ENCODE results near the gene C8G. TPM values are rescaled to one million over a fixed set of nuclear protein-coding genes. Genes with fewer than 3 reads are reported as not detected.

C8G gene
- total RNA-seq, 2 donors from 2014 or later: 2.4 to 2.5 TPM

DNA sequence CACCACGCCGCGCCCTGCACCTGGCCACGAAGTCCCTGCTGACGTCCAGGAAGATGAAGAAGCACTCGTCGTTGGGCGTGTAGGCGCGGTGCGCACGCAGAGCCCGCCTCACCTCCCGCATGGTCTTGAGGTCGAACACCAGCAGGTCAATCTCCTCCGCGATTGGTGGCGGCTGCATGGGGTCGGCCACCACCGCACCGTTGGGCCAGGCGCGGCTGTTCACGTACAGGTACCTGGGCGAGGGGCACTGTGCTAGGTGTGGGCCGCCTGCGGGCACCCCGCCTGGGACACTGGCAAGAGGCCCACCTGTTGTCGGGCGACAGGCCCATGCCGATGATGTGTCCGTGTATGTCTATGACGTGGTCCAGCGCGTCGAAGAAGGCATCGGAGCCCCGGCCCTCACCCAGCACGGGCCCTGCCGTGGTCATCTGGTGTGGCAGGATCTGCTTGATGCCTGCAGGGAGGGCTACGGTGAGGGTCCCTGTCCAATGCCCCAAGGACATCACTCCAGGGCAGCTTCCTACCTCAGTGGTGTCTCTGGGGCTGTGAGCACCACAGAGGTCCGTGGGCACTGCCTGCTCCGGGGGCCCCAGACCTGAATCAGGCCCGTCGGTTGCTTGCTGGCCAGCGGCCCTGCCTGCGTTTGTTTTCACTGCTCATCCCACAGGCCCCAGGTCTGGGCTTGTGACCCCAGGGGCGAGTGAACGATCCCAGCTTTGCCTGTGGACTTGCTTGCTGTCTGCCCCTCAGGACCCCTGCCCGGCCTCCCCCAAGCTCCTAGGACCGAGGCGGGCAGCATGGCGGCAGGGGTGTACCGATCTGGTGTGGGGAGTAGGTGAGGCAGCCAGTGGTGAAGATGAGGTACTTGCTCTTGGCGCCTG, 3.6 kb upstream of the C8G start:
- Mint-ChIP-seq H3K36me3 (peaks cover 6% of the 10 kb centered on the region), H3K9me3 (no peaks in the 10 kb centered on the region), H3K27me3 (no peaks in the 10 kb centered on the region), H3K4me1 (ENCODE audit: low read depth in 2 of 2) (peaks cover 15 to 18% of the 10 kb centered on the region in 2 donors), H3K4me3 (no peak overlapping the region), H3K27ac (no peak overlapping the region)
- ATAC-seq (no peak), DNase-seq (ENCODE audit: low spot score) (no peak)

DNA sequence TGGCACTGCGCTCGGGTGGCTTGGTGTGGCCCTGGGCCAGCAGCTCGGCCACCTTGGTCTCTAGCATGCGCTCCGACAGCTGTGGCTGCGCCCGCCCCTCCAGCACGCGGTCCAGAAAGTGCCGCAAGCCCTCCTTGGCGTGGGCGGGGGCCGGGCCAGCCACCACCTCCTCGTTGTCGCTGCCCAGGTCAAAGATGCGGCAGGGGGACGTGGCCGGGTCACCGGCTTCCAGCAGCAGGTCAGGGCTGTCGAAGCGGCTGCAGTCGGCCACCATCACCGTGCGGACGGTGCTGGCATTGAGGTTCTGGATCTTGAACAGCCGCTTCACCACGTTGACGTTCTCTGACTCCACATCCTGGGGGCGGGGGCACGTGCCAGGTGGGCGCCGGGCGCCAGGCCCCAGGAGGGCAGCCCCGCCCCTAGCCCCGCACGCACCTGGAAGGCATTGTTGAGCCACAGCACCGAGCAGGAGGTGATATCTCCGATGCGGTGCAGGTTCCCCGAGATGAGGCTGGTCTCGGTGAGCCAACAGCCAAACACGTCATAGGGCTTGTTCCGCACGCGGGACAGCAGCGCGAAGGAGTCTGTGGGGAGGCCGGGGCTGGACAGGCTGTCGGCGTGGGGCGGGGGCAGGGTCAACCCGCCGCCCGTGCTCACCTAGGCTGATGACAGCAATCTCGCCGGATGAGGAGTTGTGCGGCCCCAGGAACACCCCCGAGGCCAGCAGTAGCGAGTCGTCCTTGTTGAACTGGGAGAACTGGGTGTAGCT, 2.7 kb upstream of the C8G start:
- Mint-ChIP-seq H3K36me3 (peaks cover 6% of the 10 kb centered on the region), H3K4me3 (peak overlapping the region; percentile 82), H3K27me3 (no peaks in the 10 kb centered on the region), H3K9me3 (no peaks in the 10 kb centered on the region), H3K27ac (no peak overlapping the region), H3K4me1 (ENCODE audit: low read depth in 2 of 2) (peaks cover 13 to 17% of the 10 kb centered on the region in 2 donors)
- ATAC-seq: no peak
- no peak for DNase-seq (ENCODE audit: low spot score)

DNA sequence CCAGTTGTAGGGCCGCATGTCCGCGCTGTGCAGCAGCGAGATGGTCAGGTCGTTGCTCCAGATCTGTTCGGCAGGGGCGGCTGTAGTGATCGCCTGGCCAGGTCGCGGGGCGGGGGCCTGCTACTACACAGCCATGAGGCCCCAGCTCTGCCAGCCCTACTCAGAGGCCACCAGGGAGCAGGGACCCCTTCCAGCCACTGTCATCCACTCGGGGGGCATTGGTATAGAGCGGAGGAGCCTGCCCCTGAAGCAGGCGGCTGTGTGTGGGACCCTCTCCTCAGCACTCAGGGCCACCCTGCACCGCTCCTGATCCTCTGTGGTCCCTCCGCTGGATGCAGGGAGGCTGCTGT, 2.2 kb upstream of the C8G start:
- H3K27ac Mint-ChIP-seq: no peak overlapping the region
- no peaks in the 10 kb centered on the region for H3K27me3 Mint-ChIP-seq
- H3K36me3 Mint-ChIP-seq: peaks cover 6% of the 10 kb centered on the region
- H3K4me3 Mint-ChIP-seq: peak overlapping the region; percentile 82
- peaks cover 13 to 18% of the 10 kb centered on the region in 2 donors for H3K4me1 Mint-ChIP-seq (ENCODE audit: low read depth in 2 of 2)
- DNase-seq (ENCODE audit: low spot score) (no peak), ATAC-seq (no peak)
- no peaks in the 10 kb centered on the region for H3K9me3 Mint-ChIP-seq

DNA sequence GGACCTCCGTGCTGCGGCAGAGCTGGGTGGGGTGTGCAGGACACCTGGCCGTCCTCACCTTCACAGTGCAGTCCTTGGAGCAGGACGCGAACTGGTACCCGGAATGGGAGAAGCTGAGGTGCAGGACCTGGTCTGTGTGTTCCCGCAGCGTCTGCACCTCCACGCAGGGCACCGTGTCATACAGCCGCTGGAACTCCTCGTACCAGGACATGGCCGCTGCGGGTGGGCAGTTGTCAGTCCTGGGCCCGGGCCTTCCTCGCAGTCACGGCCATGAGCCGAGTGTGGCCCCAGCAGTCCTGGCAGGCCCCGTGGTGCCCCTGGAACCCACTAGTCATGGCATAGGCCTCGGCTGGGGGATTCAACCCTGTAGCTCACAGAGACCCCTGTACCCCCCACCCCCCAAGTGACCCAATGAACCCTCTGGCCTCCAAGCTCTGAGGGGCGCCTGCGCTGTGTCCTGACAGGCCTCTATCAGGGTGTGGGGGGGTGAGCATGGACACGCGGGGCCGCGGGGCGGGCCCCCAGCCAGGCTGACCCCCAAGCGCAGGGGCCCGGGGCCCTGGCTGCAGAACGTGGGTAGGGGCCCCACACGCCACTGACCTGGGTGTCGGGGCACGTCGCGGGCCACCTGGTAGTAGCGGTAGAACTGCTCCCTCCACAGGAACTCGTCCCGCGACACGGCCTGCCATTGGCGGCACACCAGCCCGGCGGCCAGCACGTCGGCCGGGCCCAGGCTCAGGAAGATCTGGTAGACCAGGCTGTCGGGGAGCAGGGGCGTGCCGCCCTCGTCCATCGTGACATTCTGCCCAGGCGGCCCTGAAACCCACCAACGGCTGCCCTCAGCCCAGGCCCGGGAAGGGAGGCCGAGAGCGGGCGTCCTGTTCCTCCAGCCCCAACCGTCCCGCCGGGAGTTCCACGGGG, 1.5 kb upstream of the C8G start:
- ATAC-seq (peak; percentile 34 to 39), DNase-seq (ENCODE audit: low spot score) (no peak)
- no peak overlapping the region for H3K27ac Mint-ChIP-seq
- H3K27me3 Mint-ChIP-seq: no peaks in the 10 kb centered on the region
- H3K9me3 Mint-ChIP-seq: no peaks in the 10 kb centered on the region
- peaks cover 6% of the 10 kb centered on the region for H3K36me3 Mint-ChIP-seq
- H3K4me1 Mint-ChIP-seq (ENCODE audit: low read depth in 2 of 2): peaks cover 13 to 23% of the 10 kb centered on the region in 2 donors
- peak overlapping the region; percentile 82 for H3K4me3 Mint-ChIP-seq

DNA sequence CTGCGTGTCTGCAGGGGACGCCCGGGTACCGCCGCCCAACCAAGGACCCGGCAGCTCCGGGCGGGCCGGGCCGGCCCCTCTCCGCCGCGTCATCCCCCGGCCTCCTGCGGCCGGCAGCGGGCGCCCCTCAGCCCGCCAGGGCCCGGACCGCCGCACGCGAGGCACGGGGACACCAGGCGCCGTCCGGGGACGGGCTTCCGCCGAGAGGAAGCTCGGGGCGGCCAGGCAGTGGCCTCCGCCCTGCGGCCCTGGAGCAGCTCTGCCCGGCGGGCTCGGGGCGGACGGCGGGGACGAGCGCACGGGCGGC, 878 bp upstream of the C8G start:
- H3K27me3 Mint-ChIP-seq: no peaks in the 10 kb centered on the region
- H3K4me3 Mint-ChIP-seq: peak overlapping the region; percentile 82
- H3K27ac Mint-ChIP-seq: no peak overlapping the region
- ATAC-seq (peak in 1 of 2 donors; percentile 69), DNase-seq (ENCODE audit: low spot score) (no peak)
- H3K36me3 Mint-ChIP-seq: peaks cover 2% of the 10 kb centered on the region
- peaks cover 9 to 19% of the 10 kb centered on the region in 2 donors for H3K4me1 Mint-ChIP-seq (ENCODE audit: low read depth in 2 of 2)
- no peaks in the 10 kb centered on the region for H3K9me3 Mint-ChIP-seq

DNA sequence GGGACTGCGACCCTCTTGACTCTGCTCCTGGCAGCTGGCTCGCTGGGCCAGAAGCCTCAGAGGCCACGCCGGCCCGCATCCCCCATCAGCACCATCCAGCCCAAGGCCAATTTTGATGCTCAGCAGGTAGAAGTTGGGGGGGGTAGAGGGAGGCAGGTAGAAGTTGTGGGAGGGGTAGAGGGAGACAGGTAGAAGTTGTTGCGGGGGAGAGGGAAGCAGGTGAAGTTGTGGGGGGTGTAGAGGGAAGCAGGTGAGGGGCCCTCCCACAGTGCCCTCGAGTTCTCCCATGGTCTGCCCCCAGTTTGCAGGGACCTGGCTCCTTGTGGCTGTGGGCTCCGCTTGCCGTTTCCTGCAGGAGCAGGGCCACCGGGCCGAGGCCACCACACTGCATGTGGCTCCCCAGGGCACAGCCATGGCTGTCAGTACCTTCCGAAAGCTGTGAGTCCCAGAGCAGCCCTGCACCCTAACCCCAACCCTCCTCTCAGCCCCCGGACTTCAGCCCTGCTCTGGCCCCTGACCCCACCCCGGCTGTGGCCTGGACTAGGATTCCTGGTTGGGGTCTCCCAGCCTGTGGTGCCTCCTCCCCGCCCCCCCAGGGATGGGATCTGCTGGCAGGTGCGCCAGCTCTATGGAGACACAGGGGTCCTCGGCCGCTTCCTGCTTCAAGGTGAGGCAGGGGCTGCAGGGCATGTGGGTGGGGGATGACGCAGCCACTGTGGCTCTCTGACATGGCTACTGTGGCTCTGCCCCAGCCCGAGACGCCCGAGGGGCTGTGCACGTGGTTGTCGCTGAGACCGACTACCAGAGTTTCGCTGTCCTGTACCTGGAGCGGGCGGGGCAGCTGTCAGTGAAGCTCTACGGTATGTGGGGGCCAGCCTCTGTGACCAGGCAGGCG, 537 bp downstream of the C8G start:
- DNase-seq (ENCODE audit: low spot score) (no peak), ATAC-seq (no peak)
- Mint-ChIP-seq H3K4me1 (ENCODE audit: low read depth in 2 of 2) (peaks cover 6 to 17% of the 10 kb centered on the region in 2 donors), H3K4me3 (peak overlapping the region; percentile 84), H3K36me3 (no peaks in the 10 kb centered on the region), H3K27ac (peak overlapping the region; percentile 83 to 85), H3K27me3 (no peaks in the 10 kb centered on the region), H3K9me3 (no peaks in the 10 kb centered on the region)

DNA sequence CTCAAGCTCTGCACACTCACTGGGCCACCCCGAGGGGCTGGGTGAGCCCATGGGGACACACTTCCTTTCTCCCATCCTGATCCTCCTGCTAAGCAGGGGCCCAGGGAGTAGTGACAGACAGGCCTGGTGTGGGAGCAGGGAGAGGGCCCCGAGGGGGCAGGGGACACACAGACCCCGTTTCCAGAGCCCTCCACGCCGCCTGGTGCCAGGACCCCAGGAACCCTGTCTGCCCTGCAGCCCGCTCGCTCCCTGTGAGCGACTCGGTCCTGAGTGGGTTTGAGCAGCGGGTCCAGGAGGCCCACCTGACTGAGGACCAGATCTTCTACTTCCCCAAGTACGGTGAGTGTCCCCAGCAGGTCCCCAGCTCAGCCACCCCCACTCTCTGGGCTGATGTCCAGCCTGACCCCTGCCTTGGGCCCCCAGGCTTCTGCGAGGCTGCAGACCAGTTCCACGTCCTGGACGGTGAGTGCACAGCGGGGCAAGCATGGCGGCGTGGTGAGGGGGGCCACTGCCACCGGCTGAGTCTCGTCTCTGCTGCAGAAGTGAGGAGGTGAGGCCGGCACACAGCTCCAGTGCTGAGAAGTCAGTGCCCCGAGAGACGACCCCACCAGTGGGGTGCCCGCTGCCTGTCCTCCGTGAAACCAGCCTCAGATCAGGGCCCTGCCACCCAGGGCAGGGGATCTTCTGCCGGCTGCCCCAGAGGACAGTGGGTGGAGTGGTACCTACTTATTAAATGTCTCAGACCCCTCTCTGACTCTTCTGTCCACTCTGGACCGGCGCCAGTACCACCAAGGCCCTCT, 1.4 kb downstream of the C8G start:
- ATAC-seq: no peak
- Mint-ChIP-seq H3K9me3 (no peaks in the 10 kb centered on the region), H3K4me1 (ENCODE audit: low read depth in 2 of 2) (peaks cover 6 to 15% of the 10 kb centered on the region in 2 donors)

DNA sequence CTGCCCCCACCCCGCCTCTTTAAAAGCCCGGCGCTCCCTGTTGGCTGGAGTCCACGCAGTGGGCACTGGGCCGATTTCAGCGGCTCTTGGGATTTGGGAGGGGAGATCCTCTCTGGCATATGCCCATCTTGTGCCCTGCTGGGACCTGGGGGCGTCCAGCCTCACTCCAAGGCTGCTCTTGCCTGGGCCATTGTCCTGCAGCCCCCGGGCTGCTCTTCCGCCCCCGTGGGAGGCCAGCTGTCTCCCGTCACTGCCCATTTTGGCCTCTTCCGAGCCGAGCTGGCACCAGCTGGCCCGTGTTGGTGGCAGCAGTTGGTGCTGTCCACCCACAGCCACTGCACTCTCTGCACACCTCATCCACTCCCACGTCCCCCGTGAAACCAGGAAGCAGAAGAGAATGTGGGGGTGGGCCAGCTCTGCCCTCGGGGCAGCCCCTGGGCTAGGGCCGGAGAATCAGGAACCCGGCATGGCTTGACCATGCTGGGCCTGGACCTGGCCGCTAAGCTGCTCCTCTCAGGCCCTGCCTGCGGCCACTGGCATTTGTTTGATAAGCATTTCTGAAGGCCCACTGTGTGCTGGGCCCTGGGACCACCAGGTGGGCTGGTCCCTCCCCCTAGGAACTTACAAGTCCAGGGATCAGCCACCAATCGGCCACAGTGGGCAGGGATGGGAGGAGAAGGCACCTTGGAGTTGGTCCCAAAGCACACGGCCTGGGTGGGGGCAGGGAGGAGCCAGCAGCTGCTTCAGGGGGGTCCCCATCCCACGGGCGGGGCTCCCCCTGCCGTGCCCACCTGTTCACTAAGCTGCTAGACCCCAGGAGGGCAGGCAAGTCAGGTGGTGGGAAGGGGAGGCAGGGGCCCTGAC, 2.2 kb downstream of the C8G start:
- Mint-ChIP-seq H3K27me3 (no peaks in the 10 kb centered on the region), H3K36me3 (no peaks in the 10 kb centered on the region), H3K9me3 (no peaks in the 10 kb centered on the region), H3K27ac (peak overlapping the region in 1 of 2 donors; percentile 50), H3K4me3 (no peak overlapping the region), H3K4me1 (ENCODE audit: low read depth in 2 of 2) (peaks cover 6 to 15% of the 10 kb centered on the region in 2 donors)
- ATAC-seq (no peak), DNase-seq (ENCODE audit: low spot score) (no peak)

More for the DNA sequence above, 1.4 kb downstream of the C8G start:
- DNase-seq (ENCODE audit: low spot score): no peak
- no peak overlapping the region for H3K27ac Mint-ChIP-seq
- H3K36me3 Mint-ChIP-seq: no peaks in the 10 kb centered on the region
- no peak overlapping the region for H3K4me3 Mint-ChIP-seq
- H3K27me3 Mint-ChIP-seq: no peaks in the 10 kb centered on the region

DNA sequence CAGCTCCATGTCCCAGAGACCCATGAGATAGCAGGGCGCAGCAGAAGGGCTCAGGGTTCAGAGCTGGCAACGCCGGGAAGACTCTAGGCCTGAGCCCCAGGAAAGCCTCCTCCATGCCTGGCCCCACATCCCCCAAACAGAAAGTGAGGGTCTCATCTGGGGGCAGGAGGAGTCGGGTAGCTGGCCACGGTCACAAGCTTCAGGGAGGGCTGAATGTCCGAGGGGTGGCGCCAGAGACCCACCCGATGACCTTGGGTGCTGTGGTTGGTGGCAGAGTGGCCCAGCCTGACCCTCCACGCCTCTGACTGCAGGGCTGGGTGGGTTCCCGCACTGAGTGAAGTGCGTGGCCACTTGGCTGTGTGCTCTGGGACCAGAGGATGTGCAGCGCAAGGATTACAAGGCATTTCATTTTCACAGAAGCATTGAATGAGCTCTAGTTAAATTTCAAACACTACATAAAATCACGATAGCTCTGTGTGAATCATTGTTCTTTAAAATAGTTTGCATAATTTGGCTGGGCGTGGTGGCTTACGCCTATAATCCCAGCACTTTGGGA, 3.0 kb downstream of the C8G start:
- DNase-seq (ENCODE audit: low spot score) (peak; percentile 73), ATAC-seq (no peak)
- Mint-ChIP-seq H3K27me3 (no peaks in the 10 kb centered on the region), H3K9me3 (no peaks in the 10 kb centered on the region), H3K4me1 (ENCODE audit: low read depth in 2 of 2) (peaks cover 6 to 15% of the 10 kb centered on the region in 2 donors), H3K27ac (peak overlapping the region; percentile 39 to 83), H3K4me3 (peak overlapping the region; percentile 63), H3K36me3 (no peaks in the 10 kb centered on the region)

DNA sequence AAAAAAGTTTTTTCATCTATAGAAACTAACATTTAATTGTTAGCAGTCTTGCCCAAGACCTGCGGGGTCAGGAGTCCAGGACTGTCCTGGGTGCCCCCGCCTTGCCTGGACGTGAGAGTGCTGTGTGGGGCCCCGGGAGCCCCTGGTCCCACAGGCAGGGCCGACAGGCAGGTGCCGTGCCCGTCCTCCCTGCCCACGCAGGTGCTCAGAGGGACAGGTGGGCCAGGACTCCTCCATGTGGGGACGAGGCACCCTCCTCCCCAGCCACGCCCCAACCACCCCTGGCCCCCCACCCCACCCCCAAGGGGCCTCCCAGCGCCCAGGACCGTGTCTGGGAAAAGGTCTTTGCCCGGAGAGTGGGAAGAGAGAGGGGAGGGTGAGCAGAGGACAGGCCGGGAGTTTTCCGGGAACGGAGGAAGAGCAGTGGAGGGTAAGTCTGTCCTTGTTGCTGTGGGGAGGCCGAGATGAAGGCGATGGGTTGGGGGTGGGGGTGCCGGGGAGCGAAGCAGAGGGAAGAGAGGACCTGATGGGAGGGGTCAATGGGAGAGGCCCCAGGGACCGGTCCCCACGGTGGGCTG, 4.3 kb downstream of the C8G start:
- Mint-ChIP-seq H3K4me1 (ENCODE audit: low read depth in 2 of 2) (peaks cover 6 to 15% of the 10 kb centered on the region in 2 donors), H3K4me3 (peak overlapping the region; percentile 81), H3K27me3 (no peaks in the 10 kb centered on the region), H3K9me3 (no peaks in the 10 kb centered on the region), H3K36me3 (no peaks in the 10 kb centered on the region), H3K27ac (peak overlapping the region; percentile 39 to 83)
- DNase-seq (ENCODE audit: low spot score) (no peak), ATAC-seq (no peak)
